HL-60 (cell line): ENCODE measurements around the gene ZNF579.
"Not testable (repeated sequence)": the region's sequence is repeated elsewhere in the genome, so short reads cannot be mapped to it uniquely, and the experiment has no call there.

Source experiments
- CTCF ChIP-seq: IDR thresholded peaks from one replicate; pipeline ENCODE4 v1.5.1; 2011; ENCODE audit warnings: low read length, control low read depth, inconsistent platforms; ENCODE audit not compliant: insufficient read depth
- GABPA ChIP-seq: IDR thresholded peaks from 2 replicates; pipeline ENCODE4 v1.6.1; 2012; ENCODE audit warnings: low read depth

- TF ChIP-seq CTCF, GABPA: not testable (repeated sequence)
Observed at GRCh38 chr19:55583897-55584296, 3.2 kb upstream of the ZNF579 start.
